Choroid plexus epithelial cell (primary cell): ENCODE results near the gene RAB1B.

ENCODE experiments used
- DNase-seq: peaks from one replicate; pipeline ENCODE4 v3.0.0-alpha.2; 2010; ENCODE audit warnings: low read depth
- H3K4me3 ChIP-seq: 2 replicates; pipeline ENCODE4 v1.5.1; 2011; ENCODE audit warnings: low read depth, mild to moderate bottlenecking, control low read depth, low read length, moderate library complexity
- CTCF ChIP-seq: conservative IDR thresholded peaks from 2 replicates; pipeline ENCODE4 v1.5.1; 2011; ENCODE audit warnings: low read depth, mild to moderate bottlenecking, control low read depth, inconsistent platforms, low read length, moderate library complexity

The RAB1B gene

GRCh38 chr11:66265531-66266377 is 2.7 kb upstream of the RAB1B start:
- no peak overlapping the region for H3K4me3 ChIP-seq
- DNase-seq, result no peak
- no peak for TF ChIP-seq CTCF

GRCh38 chr11:66266378-66267038 is 1.9 kb upstream of the RAB1B start:
- peak overlapping the region; percentile 72 for H3K4me3 ChIP-seq
- no peak for DNase-seq
- TF ChIP-seq CTCF, result no peak

GRCh38 chr11:66267039-66267378 is 1.4 kb upstream of the RAB1B start:
- TF ChIP-seq CTCF, result peak; percentile 12
- DNase-seq, result no peak
- peak overlapping the region; percentile 72 for H3K4me3 ChIP-seq

- DNase-seq, result peak; percentile 92
- no peak for TF ChIP-seq CTCF
- peak overlapping the region; percentile 72 for H3K4me3 ChIP-seq
These were observed 828 bp upstream of the RAB1B start for GRCh38 chr11:66267379-66268243.

GRCh38 chr11:66268952-66269905 is 790 bp downstream of the RAB1B start:
- peak; percentile 46 for DNase-seq
- peak; percentile 45 for TF ChIP-seq CTCF
- peak overlapping the region; percentile 93 for H3K4me3 ChIP-seq

GRCh38 chr11:66271816-66272215 is 3.4 kb downstream of the RAB1B start:
- H3K4me3 ChIP-seq, result no peak overlapping the region
- DNase-seq, result no peak
- TF ChIP-seq CTCF, result no peak
